Stimulated activated naive B cell treated with anti-CD40 and anti-IgM and Interleukin-4, amounts not matched to agents 10 μg/mL and 1 μg/mL and 100 μg/mL, for 72 hours (primary cell): Measurements from ENCODE around the gene DPYD.

Experiments used
- ATAC-seq, 2 donors: fragments of 150-1000 bp; cut with Tn5 transposase; replicated peaks; 2 replicates each; pipeline ENCODE4 v1.10.0; 2021; ENCODE audit warnings: moderate library complexity in 1 of 2
- DNase-seq: peaks from one replicate; pipeline ENCODE4 v3.0.0; 2021
- H3K27ac Mint-ChIP-seq: one replicate; pipeline ENCODE4 v1.8.0; 2022; ENCODE audit warnings: mild to moderate bottlenecking, mixed read lengths
- H3K27me3 Mint-ChIP-seq, 2 donors: one replicate each; pipeline ENCODE4 v1.8.0; 2022; ENCODE audit warnings: mixed read lengths in 2 of 2
- H3K36me3 Mint-ChIP-seq, 2 donors: one replicate each; pipeline ENCODE4 v1.8.0; 2022; ENCODE audit warnings: mixed read lengths in 2 of 2, mild to moderate bottlenecking in 1 of 2
- H3K4me1 Mint-ChIP-seq, 2 donors: one replicate each; pipeline ENCODE4 v1.8.0; 2022; ENCODE audit warnings: mixed read lengths in 2 of 2, mild to moderate bottlenecking in 1 of 2
- H3K4me3 Mint-ChIP-seq, 2 donors: one replicate each; pipeline ENCODE4 v1.8.0; 2022; ENCODE audit warnings: mild to moderate bottlenecking in 2 of 2, mixed read lengths in 2 of 2, moderate library complexity in 1 of 2
- H3K9me3 Mint-ChIP-seq, 2 donors: one replicate each; pipeline ENCODE4 v1.8.0; 2022; ENCODE audit warnings: mixed read lengths in 2 of 2, mild to moderate bottlenecking in 1 of 2

DPYD gene

GRCh38 chr1:97647776-97648175 lies 273.1 kb downstream of the DPYD start:
- no peak for ATAC-seq
- Mint-ChIP-seq H3K27ac (no peak overlapping the region), H3K9me3 (peaks cover 7 to 12% of the 10 kb centered on the region in 2 donors), H3K4me1 (no peaks in the 10 kb centered on the region), H3K4me3 (no peak overlapping the region), H3K36me3 (peaks cover 9 to 20% of the 10 kb centered on the region in 2 donors), H3K27me3 (no peaks in the 10 kb centered on the region)
- no peak for DNase-seq

- Mint-ChIP-seq H3K4me1 (peaks cover under 1 to 5% of the 10 kb centered on the region in 2 donors), H3K27ac (no peak overlapping the region), H3K36me3 (peaks cover 7 to 24% of the 10 kb centered on the region in 2 donors), H3K27me3 (no peaks in the 10 kb centered on the region), H3K4me3 (no peak overlapping the region), H3K9me3 (peaks cover 7 to 12% of the 10 kb centered on the region in 2 donors)
- no peak for ATAC-seq
- no peak for DNase-seq
Observed at GRCh38 chr1:97646071-97646470, 274.8 kb downstream of the DPYD start.

GRCh38 chr1:97640677-97641076 lies 280.2 kb downstream of the DPYD start:
- Mint-ChIP-seq H3K4me1 (peaks cover 2 to 7% of the 10 kb centered on the region in 2 donors), H3K27ac (no peak overlapping the region), H3K36me3 (peaks cover 3 to 5% of the 10 kb centered on the region in 2 donors), H3K4me3 (no peak overlapping the region), H3K27me3 (no peaks in the 10 kb centered on the region), H3K9me3 (peaks cover 0 to 2% of the 10 kb centered on the region in 2 donors)
- ATAC-seq (no peak), DNase-seq (no peak)

- Mint-ChIP-seq H3K27me3 (no peaks in the 10 kb centered on the region), H3K4me3 (no peak overlapping the region), H3K4me1 (peaks cover 2 to 7% of the 10 kb centered on the region in 2 donors), H3K36me3 (peaks cover 5% of the 10 kb centered on the region in 2 donors), H3K9me3 (peaks cover 0 to 2% of the 10 kb centered on the region in 2 donors), H3K27ac (no peak overlapping the region)
- DNase-seq (no peak), ATAC-seq (no peak)
Observed at GRCh38 chr1:97636941-97637340, 283.9 kb downstream of the DPYD start.

GRCh38 chr1:97634758-97635157 lies 286.1 kb downstream of the DPYD start:
- Mint-ChIP-seq H3K27me3 (no peaks in the 10 kb centered on the region), H3K4me1 (no peaks in the 10 kb centered on the region), H3K4me3 (no peak overlapping the region), H3K9me3 (peaks cover 0 to 2% of the 10 kb centered on the region in 2 donors), H3K27ac (no peak overlapping the region), H3K36me3 (peaks cover 0 to 5% of the 10 kb centered on the region in 2 donors)
- no peak for ATAC-seq
- DNase-seq: no peak

- Mint-ChIP-seq H3K4me1 (no peaks in the 10 kb centered on the region), H3K9me3 (no peaks in the 10 kb centered on the region), H3K27ac (no peak overlapping the region), H3K36me3 (peaks cover 0 to 2% of the 10 kb centered on the region in 2 donors), H3K4me3 (no peak overlapping the region), H3K27me3 (no peaks in the 10 kb centered on the region)
- ATAC-seq (no peak), DNase-seq (no peak)
Observed at GRCh38 chr1:97632776-97633175, 288.1 kb downstream of the DPYD start.

- Mint-ChIP-seq H3K27ac (no peak overlapping the region), H3K4me3 (no peak overlapping the region), H3K27me3 (no peaks in the 10 kb centered on the region), H3K9me3 (no peaks in the 10 kb centered on the region), H3K4me1 (no peaks in the 10 kb centered on the region), H3K36me3 (peaks cover 0 to 2% of the 10 kb centered on the region in 2 donors)
- ATAC-seq: no peak
- DNase-seq: no peak
Observed at GRCh38 chr1:97632075-97632474, 288.8 kb downstream of the DPYD start.

- Mint-ChIP-seq H3K4me1 (no peaks in the 10 kb centered on the region), H3K9me3 (no peaks in the 10 kb centered on the region), H3K4me3 (no peak overlapping the region), H3K27me3 (no peaks in the 10 kb centered on the region), H3K36me3 (peaks cover 0 to 2% of the 10 kb centered on the region in 2 donors), H3K27ac (no peak overlapping the region)
- DNase-seq (no peak), ATAC-seq (no peak)
Observed at GRCh38 chr1:97630948-97631347, 289.9 kb downstream of the DPYD start.

GRCh38 chr1:97630281-97630680 lies 290.6 kb downstream of the DPYD start:
- H3K4me3 Mint-ChIP-seq: no peak overlapping the region
- H3K9me3 Mint-ChIP-seq: no peaks in the 10 kb centered on the region
- H3K36me3 Mint-ChIP-seq: peaks cover 0 to 2% of the 10 kb centered on the region in 2 donors
- no peaks in the 10 kb centered on the region for H3K27me3 Mint-ChIP-seq
- DNase-seq (no peak), ATAC-seq (no peak)
- H3K4me1 Mint-ChIP-seq: no peaks in the 10 kb centered on the region
- no peak overlapping the region for H3K27ac Mint-ChIP-seq

- H3K9me3 Mint-ChIP-seq: peaks cover 0 to 5% of the 10 kb centered on the region in 2 donors
- DNase-seq: no peak
- peaks cover 8% of the 10 kb centered on the region in 2 donors for H3K36me3 Mint-ChIP-seq
- no peaks in the 10 kb centered on the region for H3K27me3 Mint-ChIP-seq
- no peak overlapping the region for H3K27ac Mint-ChIP-seq
- no peak for ATAC-seq
- no peak overlapping the region for H3K4me3 Mint-ChIP-seq
- H3K4me1 Mint-ChIP-seq: peaks cover 0 to 2% of the 10 kb centered on the region in 2 donors
Observed at GRCh38 chr1:97623220-97623619, 297.6 kb downstream of the DPYD start.

- Mint-ChIP-seq H3K27me3 (no peaks in the 10 kb centered on the region), H3K4me1 (peaks cover 0 to 2% of the 10 kb centered on the region in 2 donors), H3K36me3 (peaks cover 8 to 10% of the 10 kb centered on the region in 2 donors), H3K4me3 (no peak overlapping the region), H3K27ac (no peak overlapping the region), H3K9me3 (peaks cover 0 to 5% of the 10 kb centered on the region in 2 donors)
- ATAC-seq: no peak
- DNase-seq: no peak
Observed at GRCh38 chr1:97621955-97622354, 298.9 kb downstream of the DPYD start.

- Mint-ChIP-seq H3K36me3 (peaks cover 8 to 11% of the 10 kb centered on the region in 2 donors), H3K4me1 (peaks cover 0 to 2% of the 10 kb centered on the region in 2 donors), H3K27ac (no peak overlapping the region), H3K9me3 (peaks cover 0 to 5% of the 10 kb centered on the region in 2 donors), H3K27me3 (no peaks in the 10 kb centered on the region), H3K4me3 (no peak overlapping the region)
- ATAC-seq (no peak), DNase-seq (no peak)
Observed at GRCh38 chr1:97619706-97620105, 301.1 kb downstream of the DPYD start.

GRCh38 chr1:97610748-97611147 lies 310.1 kb downstream of the DPYD start:
- Mint-ChIP-seq H3K27me3 (no peaks in the 10 kb centered on the region), H3K27ac (no peak overlapping the region), H3K9me3 (peaks cover 0 to 3% of the 10 kb centered on the region in 2 donors), H3K4me3 (no peak overlapping the region), H3K4me1 (peaks cover 0 to 5% of the 10 kb centered on the region in 2 donors), H3K36me3 (no peaks in the 10 kb centered on the region)
- no peak for DNase-seq
- ATAC-seq: no peak

- no peaks in the 10 kb centered on the region for H3K27me3 Mint-ChIP-seq
- peaks cover 0 to 5% of the 10 kb centered on the region in 2 donors for H3K4me1 Mint-ChIP-seq
- no peak for ATAC-seq
- no peak overlapping the region for H3K4me3 Mint-ChIP-seq
- no peak overlapping the region for H3K27ac Mint-ChIP-seq
- peaks cover 0 to 3% of the 10 kb centered on the region in 2 donors for H3K9me3 Mint-ChIP-seq
- no peaks in the 10 kb centered on the region for H3K36me3 Mint-ChIP-seq
- DNase-seq: no peak
Observed at GRCh38 chr1:97610102-97610501, 310.7 kb downstream of the DPYD start.

GRCh38 chr1:97608272-97608671 lies 312.6 kb downstream of the DPYD start:
- Mint-ChIP-seq H3K9me3 (peaks cover 0 to 3% of the 10 kb centered on the region in 2 donors), H3K27me3 (no peaks in the 10 kb centered on the region), H3K36me3 (no peaks in the 10 kb centered on the region), H3K4me3 (no peak overlapping the region), H3K4me1 (peaks cover 0 to 5% of the 10 kb centered on the region in 2 donors), H3K27ac (no peak overlapping the region)
- ATAC-seq: no peak
- no peak for DNase-seq

GRCh38 chr1:97603776-97604175 lies 317.1 kb downstream of the DPYD start:
- DNase-seq (no peak), ATAC-seq (no peak)
- Mint-ChIP-seq H3K27me3 (no peaks in the 10 kb centered on the region), H3K4me1 (no peaks in the 10 kb centered on the region), H3K36me3 (no peaks in the 10 kb centered on the region), H3K4me3 (no peak overlapping the region), H3K9me3 (no peaks in the 10 kb centered on the region), H3K27ac (no peak overlapping the region)
